SU-DHL-6 (cell line): ENCODE measurements around the gene LPCAT2.

Experiments used
- H2AFZ ChIP-seq: fragments of 200-600 bp; sonication (generic); 2 replicates; pipeline ENCODE4 v1.6.1; 2014; ENCODE audit warnings: low read depth, mild to moderate bottlenecking, moderate library complexity, mixed read lengths, antibody characterized with exemption, low read length; ENCODE audit not compliant: severe bottlenecking
- H3F3A ChIP-seq: fragments of 200-600 bp; shearing (Covaris generic); 2 replicates; pipeline ENCODE4 v1.6.0; 2016; ENCODE audit warnings: antibody characterized with exemption, mild to moderate bottlenecking; ENCODE audit not compliant: insufficient read depth
- H3K27ac ChIP-seq: fragments of 200-600 bp; sonication (generic); 2 replicates; pipeline ENCODE4 v1.5.1; 2016; ENCODE audit warnings: low read depth, mild to moderate bottlenecking, low read length, moderate library complexity, mixed read lengths
- H3K27me3 ChIP-seq: fragments of 200-600 bp; sonication (generic), shearing (Covaris generic); 2 replicates; pipeline ENCODE4 v1.6.0; 2014; ENCODE audit warnings: mild to moderate bottlenecking, low read length
- H3K36me3 ChIP-seq: fragments of 200-600 bp; sonication (generic); 2 replicates; pipeline ENCODE4 v1.6.1; 2014; ENCODE audit warnings: mild to moderate bottlenecking, low read length, mixed read lengths
- H3K4me2 ChIP-seq: fragments of 300-600, 200-600 bp; shearing (Covaris generic), sonication (generic); 2 replicates; pipeline ENCODE4 v1.6.0; 2014; ENCODE audit warnings: low read length, low read depth, mild to moderate bottlenecking; ENCODE audit not compliant: poor library complexity, severe bottlenecking
- H3K4me3 ChIP-seq: fragments of 200-600 bp; sonication (generic); 2 replicates; pipeline ENCODE4 v1.5.1; 2014; ENCODE audit warnings: antibody characterized with exemption, low read length, mild to moderate bottlenecking, mixed read lengths; ENCODE audit not compliant: insufficient read depth, poor library complexity, severe bottlenecking
- H3K79me2 ChIP-seq: fragments of 200-600 bp; sonication (generic); 2 replicates; pipeline ENCODE4 v1.6.1; 2014; ENCODE audit warnings: mild to moderate bottlenecking, low read length, moderate library complexity; ENCODE audit not compliant: insufficient read depth
- H3K9ac ChIP-seq: fragments of 200-600 bp; sonication (generic); 2 replicates; pipeline ENCODE4 v1.7.0; 2014; ENCODE audit warnings: mild to moderate bottlenecking, low read length
- H3K9me2 ChIP-seq: fragments of 200-600 bp; sonication (generic); replicated peaks from 2 replicates; pipeline ENCODE4 v1.6.1; 2014; ENCODE audit warnings: low read length; ENCODE audit not compliant: insufficient read depth
- H3K9me3 ChIP-seq: fragments of 200-600 bp; sonication (generic); 2 replicates; pipeline ENCODE4 v1.6.1; 2014; ENCODE audit warnings: low read length, mixed read lengths; ENCODE audit not compliant: insufficient read depth
- H4K20me1 ChIP-seq: fragments of 200-600 bp; sonication (generic); 2 replicates; pipeline ENCODE4 v1.6.1; 2014; ENCODE audit warnings: low read depth, mild to moderate bottlenecking, antibody characterized with exemption, low read length, moderate library complexity, mixed read lengths
- CTCF ChIP-seq: fragments of 200-600 bp; sonication (generic); IDR thresholded peaks from one replicate; pipeline ENCODE4 v1.5.1; 2017; ENCODE audit warnings: antibody characterized with exemption, mild to moderate bottlenecking, low read length, moderate library complexity; ENCODE audit not compliant: insufficient read depth, poor library complexity, severe bottlenecking
- EZH2phosphoT487 ChIP-seq: fragments of 200-600 bp; sonication (generic), shearing (Covaris generic); conservative IDR thresholded peaks from 2 replicates; pipeline ENCODE4 v1.6.1; 2018; ENCODE audit warnings: mild to moderate bottlenecking, antibody characterized with exemption, low read length, moderate library complexity, mixed read lengths

The LPCAT2 gene

GRCh38 chr16:55506708-55507107 lies 2.2 kb upstream of the LPCAT2 start:
- Histone ChIP-seq H3K4me2 (no peak overlapping the region), H2AFZ (no peak overlapping the region), H4K20me1 (no peaks in the 10 kb centered on the region), H3F3A (no peaks in the 10 kb centered on the region), H3K36me3 (no peaks in the 10 kb centered on the region), H3K27ac (no peak overlapping the region), H3K9me2 (no peaks in the 10 kb centered on the region), H3K4me3 (no peak overlapping the region), H3K9me3 (no peaks in the 10 kb centered on the region), H3K9ac (no peak overlapping the region), H3K27me3 (no peaks in the 10 kb centered on the region), H3K79me2 (no peaks in the 10 kb centered on the region)
- TF ChIP-seq EZH2phosphoT487, result no peak
- no peak for TF ChIP-seq CTCF

- H3K4me3 ChIP-seq, result no peak overlapping the region
Measured at GRCh38 chr16:55508271-55508921, 476 bp upstream of the LPCAT2 start.

GRCh38 chr16:55510185-55510805 lies 1.4 kb downstream of the LPCAT2 start:
- TF ChIP-seq CTCF (no peak), EZH2phosphoT487 (no peak)
- H3F3A ChIP-seq, result no peaks in the 10 kb centered on the region
- H3K27ac ChIP-seq, result no peak overlapping the region
- H3K4me2 ChIP-seq, result no peak overlapping the region
- no peak overlapping the region for H3K9ac ChIP-seq
- H3K9me3 ChIP-seq, result no peaks in the 10 kb centered on the region
- H2AFZ ChIP-seq, result no peak overlapping the region
- no peaks in the 10 kb centered on the region for H3K9me2 ChIP-seq
- no peaks in the 10 kb centered on the region for H3K36me3 ChIP-seq
- H3K4me3 ChIP-seq, result no peak overlapping the region
- no peaks in the 10 kb centered on the region for H4K20me1 ChIP-seq
- no peaks in the 10 kb centered on the region for H3K79me2 ChIP-seq
- no peaks in the 10 kb centered on the region for H3K27me3 ChIP-seq

More at GRCh38 chr16:55508271-55508921, 476 bp upstream of the LPCAT2 start:
- Histone ChIP-seq H3K4me2 (no peak overlapping the region), H3K27me3 (no peaks in the 10 kb centered on the region), H4K20me1 (no peaks in the 10 kb centered on the region), H3K9me2 (no peaks in the 10 kb centered on the region), H2AFZ (no peak overlapping the region), H3K36me3 (no peaks in the 10 kb centered on the region), H3F3A (no peaks in the 10 kb centered on the region), H3K79me2 (no peaks in the 10 kb centered on the region), H3K9ac (no peak overlapping the region), H3K9me3 (no peaks in the 10 kb centered on the region), H3K27ac (no peak overlapping the region)
- no peak for TF ChIP-seq EZH2phosphoT487
- TF ChIP-seq CTCF, result no peak
